Measurements from ENCODE around the gene UNC5CL. TPM values are rescaled to one million over a fixed set of nuclear protein-coding genes. Genes with fewer than 3 reads are reported as not detected.
"Not testable (repeated sequence)": the region's sequence is repeated elsewhere in the genome, so short reads cannot be mapped to it uniquely, and the experiment has no call there.

Gene UNC5CL
- polyA plus RNA-seq, 1 donor = 8.4 TPM

GRCh38 chr6:41006980-41007379 lies 32.0 kb downstream of the UNC5CL start:
- not testable (repeated sequence) for DNase-seq

- DNase-seq = not testable (repeated sequence)
These were observed 32.8 kb downstream of the UNC5CL start for GRCh38 chr6:41006217-41006616.

GRCh38 chr6:41002168-41002567 lies 36.9 kb downstream of the UNC5CL start:
- no peak for DNase-seq

- DNase-seq = no peak
These were observed 38.8 kb downstream of the UNC5CL start for GRCh38 chr6:41000248-41000647.

GRCh38 chr6:40999569-40999968 lies 39.5 kb downstream of the UNC5CL start:
- DNase-seq = no peak

- DNase-seq = no peak
These were observed 40.4 kb downstream of the UNC5CL start for GRCh38 chr6:40998661-40999060.

GRCh38 chr6:40997234-40997957 lies 41.6 kb downstream of the UNC5CL start:
- no peak for DNase-seq

- peak; percentile 62 for DNase-seq
These were observed 42.3 kb downstream of the UNC5CL start for GRCh38 chr6:40996591-40997233.

GRCh38 chr6:40992746-40993145 lies 46.3 kb downstream of the UNC5CL start:
- no peak for DNase-seq

GRCh38 chr6:40990301-40990700 lies 48.7 kb downstream of the UNC5CL start:
- DNase-seq = no peak

- DNase-seq = no peak
These were observed 49.5 kb downstream of the UNC5CL start for GRCh38 chr6:40989204-40990169.

GRCh38 chr6:40988634-40989033 lies 50.4 kb downstream of the UNC5CL start:
- DNase-seq = no peak

GRCh38 chr6:40986921-40987819 lies 51.9 kb downstream of the UNC5CL start:
- DNase-seq = no peak

- DNase-seq = no peak
These were observed 52.7 kb downstream of the UNC5CL start for GRCh38 chr6:40986364-40986763.

- no peak for DNase-seq
These were observed 55.3 kb downstream of the UNC5CL start for GRCh38 chr6:40983752-40984151.

- DNase-seq = no peak
These were observed 56.1 kb downstream of the UNC5CL start for GRCh38 chr6:40982917-40983316.

GRCh38 chr6:40978687-40979289 lies 60.2 kb downstream of the UNC5CL start:
- DNase-seq = no peak

GRCh38 chr6:40977695-40978094 lies 61.3 kb downstream of the UNC5CL start:
- no peak for DNase-seq

GRCh38 chr6:40977085-40977484 lies 61.9 kb downstream of the UNC5CL start:
- no peak for DNase-seq
